ENCODE results near the gene MEGF8.
"Not testable (repeated sequence)": the region's sequence is repeated elsewhere in the genome, so short reads cannot be mapped to it uniquely, and the experiment has no call there.

The MEGF8 gene

GRCh38 chr19:42333975-42334696 is 8.7 kb downstream of the MEGF8 start:
- Histone ChIP-seq H2AFZ (ENCODE audit: low read depth, low read length) (no peak overlapping the region), H3K9me3 (ENCODE audit: insufficient read depth, low read length) (no peaks in the 10 kb centered on the region), H3K27ac (ENCODE audit: low read length) (no peak overlapping the region), H3K4me3 (ENCODE audit: low read length) (no peak overlapping the region), H3K4me2 (ENCODE audit: low read length) (no peak overlapping the region), H3K9ac (ENCODE audit: low read length) (no peak overlapping the region), H4K20me1 (ENCODE audit: insufficient read depth, low read length) (peaks cover 3% of the 10 kb centered on the region), H3K4me1 (ENCODE audit: low read length) (peaks cover 1% of the 10 kb centered on the region), H3K27me3 (ENCODE audit: low read depth, low read length) (no peaks in the 10 kb centered on the region), H3K79me2 (ENCODE audit: low read length) (no peaks in the 10 kb centered on the region), H3K36me3 (replicated peaks; ENCODE audit: low read depth, low read length) (peaks cover 5% of the 10 kb centered on the region)
- TF ChIP-seq, protein P1, sequence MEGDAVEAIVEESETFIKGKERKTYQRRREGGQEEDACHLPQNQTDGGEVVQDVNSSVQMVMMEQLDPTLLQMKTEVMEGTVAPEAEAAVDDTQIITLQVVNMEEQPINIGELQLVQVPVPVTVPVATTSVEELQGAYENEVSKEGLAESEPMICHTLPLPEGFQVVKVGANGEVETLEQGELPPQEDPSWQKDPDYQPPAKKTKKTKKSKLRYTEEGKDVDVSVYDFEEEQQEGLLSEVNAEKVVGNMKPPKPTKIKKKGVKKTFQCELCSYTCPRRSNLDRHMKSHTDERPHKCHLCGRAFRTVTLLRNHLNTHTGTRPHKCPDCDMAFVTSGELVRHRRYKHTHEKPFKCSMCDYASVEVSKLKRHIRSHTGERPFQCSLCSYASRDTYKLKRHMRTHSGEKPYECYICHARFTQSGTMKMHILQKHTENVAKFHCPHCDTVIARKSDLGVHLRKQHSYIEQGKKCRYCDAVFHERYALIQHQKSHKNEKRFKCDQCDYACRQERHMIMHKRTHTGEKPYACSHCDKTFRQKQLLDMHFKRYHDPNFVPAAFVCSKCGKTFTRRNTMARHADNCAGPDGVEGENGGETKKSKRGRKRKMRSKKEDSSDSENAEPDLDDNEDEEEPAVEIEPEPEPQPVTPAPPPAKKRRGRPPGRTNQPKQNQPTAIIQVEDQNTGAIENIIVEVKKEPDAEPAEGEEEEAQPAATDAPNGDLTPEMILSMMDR (IDR thresholded peaks at IDR 0.05; ENCODE audit: low read depth, low read length), result no peak
- TF ChIP-seq EZH2phosphoT487 (IDR thresholded peaks at IDR 0.05; ENCODE audit: low read depth), result no peak

DNA sequence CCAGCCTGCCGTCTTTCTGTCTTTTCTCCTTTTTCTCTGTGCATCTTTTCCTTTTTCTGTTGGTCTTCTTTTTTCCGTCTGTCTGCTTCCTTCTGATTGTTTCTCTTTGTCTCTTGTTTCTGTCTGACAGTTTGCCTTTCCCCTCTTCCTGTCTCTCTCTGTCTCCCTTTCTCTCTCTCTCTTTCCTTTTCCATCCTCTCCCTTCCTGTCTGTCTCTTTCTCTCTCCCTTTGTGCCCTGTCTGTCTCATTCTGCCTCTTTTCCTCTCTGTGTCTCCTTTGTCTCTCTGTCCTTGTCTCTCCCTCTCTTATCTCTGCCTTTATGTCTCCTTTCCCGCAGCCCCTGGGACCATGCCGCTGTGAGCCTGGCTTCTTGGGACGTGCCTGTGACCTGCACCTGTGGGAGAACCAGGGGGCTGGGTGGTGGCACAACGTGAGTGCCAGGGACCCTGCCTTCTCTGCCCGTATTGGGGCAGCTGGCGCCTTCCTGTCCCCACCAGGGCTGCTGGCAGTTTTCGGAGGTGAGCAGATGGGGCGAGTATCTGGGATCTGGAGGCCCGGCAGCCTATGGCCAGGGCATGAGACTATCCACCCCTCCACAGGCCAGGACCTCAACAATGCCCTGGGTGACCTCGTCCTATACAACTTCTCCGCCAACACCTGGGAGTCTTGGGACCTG is 9.4 kb downstream of the MEGF8 start:
- H3K36me3 ChIP-seq (replicated peaks; ENCODE audit: low read depth, low read length), result peaks cover 5% of the 10 kb centered on the region
- H3K4me1 ChIP-seq (ENCODE audit: low read length), result peaks cover 6% of the 10 kb centered on the region
- H3K27me3 ChIP-seq (ENCODE audit: low read depth, low read length), result no peaks in the 10 kb centered on the region
- H3K9me3 ChIP-seq (ENCODE audit: insufficient read depth, low read length), result no peaks in the 10 kb centered on the region
- H2AFZ ChIP-seq (ENCODE audit: low read depth, low read length), result no peak overlapping the region
- H3K4me2 ChIP-seq (ENCODE audit: low read length), result no peak overlapping the region
- H3K27ac ChIP-seq (ENCODE audit: low read length), result no peak overlapping the region
- no peak overlapping the region for H3K4me3 ChIP-seq (ENCODE audit: low read length)
- no peaks in the 10 kb centered on the region for H3K79me2 ChIP-seq (ENCODE audit: low read length)
- TF ChIP-seq EZH2phosphoT487 (IDR thresholded peaks at IDR 0.05; ENCODE audit: low read depth), result no peak
- TF ChIP-seq, protein P1 (IDR thresholded peaks at IDR 0.05; ENCODE audit: low read depth, low read length), result no peak
- no peak overlapping the region for H3K9ac ChIP-seq (ENCODE audit: low read length)
- peaks cover 3% of the 10 kb centered on the region for H4K20me1 ChIP-seq (ENCODE audit: insufficient read depth, low read length)

- no peaks in the 10 kb centered on the region for H3K9me3 ChIP-seq (ENCODE audit: insufficient read depth, low read length)
- no peak overlapping the region for H3K9ac ChIP-seq (ENCODE audit: low read length)
- peaks cover 5% of the 10 kb centered on the region for H3K36me3 ChIP-seq (replicated peaks; ENCODE audit: low read depth, low read length)
- H3K27me3 ChIP-seq (ENCODE audit: low read depth, low read length), result no peaks in the 10 kb centered on the region
- H4K20me1 ChIP-seq (ENCODE audit: insufficient read depth, low read length), result peaks cover 3% of the 10 kb centered on the region
- no peak overlapping the region for H2AFZ ChIP-seq (ENCODE audit: low read depth, low read length)
- no peaks in the 10 kb centered on the region for H3K79me2 ChIP-seq (ENCODE audit: low read length)
- no peak overlapping the region for H3K27ac ChIP-seq (ENCODE audit: low read length)
- no peak overlapping the region for H3K4me2 ChIP-seq (ENCODE audit: low read length)
- peaks cover 6% of the 10 kb centered on the region for H3K4me1 ChIP-seq (ENCODE audit: low read length)
- TF ChIP-seq, protein P1 (IDR thresholded peaks at IDR 0.05; ENCODE audit: low read depth, low read length), result no peak
- H3K4me3 ChIP-seq (ENCODE audit: low read length), result no peak overlapping the region
These were observed 10.0 kb downstream of the MEGF8 start for GRCh38 chr19:42335374-42335936.

DNA sequence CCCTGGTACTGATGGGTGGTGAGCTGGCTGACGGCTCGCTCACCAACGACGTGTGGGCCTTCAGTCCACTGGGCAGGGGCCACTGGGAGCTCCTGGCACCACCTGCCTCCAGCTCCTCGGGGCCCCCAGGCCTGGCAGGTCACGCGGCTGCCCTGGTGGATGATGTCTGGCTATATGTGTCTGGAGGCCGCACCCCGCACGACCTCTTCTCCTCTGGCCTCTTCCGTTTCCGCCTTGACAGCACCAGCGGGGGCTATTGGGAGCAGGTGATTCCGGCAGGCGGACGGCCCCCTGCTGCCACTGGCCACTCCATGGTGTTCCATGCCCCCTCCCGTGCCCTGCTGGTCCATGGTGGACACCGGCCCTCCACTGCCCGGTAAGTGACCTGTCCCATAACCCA is 10.5 kb downstream of the MEGF8 start:
- Histone ChIP-seq H3K79me2 (ENCODE audit: low read length) (no peaks in the 10 kb centered on the region), H2AFZ (ENCODE audit: low read depth, low read length) (no peak overlapping the region), H4K20me1 (ENCODE audit: insufficient read depth, low read length) (peaks cover 3% of the 10 kb centered on the region), H3K27ac (ENCODE audit: low read length) (no peak overlapping the region), H3K4me1 (ENCODE audit: low read length) (peaks cover 6% of the 10 kb centered on the region), H3K27me3 (ENCODE audit: low read depth, low read length) (no peaks in the 10 kb centered on the region), H3K4me2 (ENCODE audit: low read length) (no peak overlapping the region), H3K36me3 (replicated peaks; ENCODE audit: low read depth, low read length) (peaks cover 5% of the 10 kb centered on the region), H3K4me3 (ENCODE audit: low read length) (no peak overlapping the region), H3K9me3 (ENCODE audit: insufficient read depth, low read length) (no peaks in the 10 kb centered on the region), H3K9ac (ENCODE audit: low read length) (no peak overlapping the region)
- TF ChIP-seq, protein P1 (IDR thresholded peaks at IDR 0.05; ENCODE audit: low read depth, low read length), result no peak
- no peak for TF ChIP-seq EZH2phosphoT487 (IDR thresholded peaks at IDR 0.05; ENCODE audit: low read depth)

DNA sequence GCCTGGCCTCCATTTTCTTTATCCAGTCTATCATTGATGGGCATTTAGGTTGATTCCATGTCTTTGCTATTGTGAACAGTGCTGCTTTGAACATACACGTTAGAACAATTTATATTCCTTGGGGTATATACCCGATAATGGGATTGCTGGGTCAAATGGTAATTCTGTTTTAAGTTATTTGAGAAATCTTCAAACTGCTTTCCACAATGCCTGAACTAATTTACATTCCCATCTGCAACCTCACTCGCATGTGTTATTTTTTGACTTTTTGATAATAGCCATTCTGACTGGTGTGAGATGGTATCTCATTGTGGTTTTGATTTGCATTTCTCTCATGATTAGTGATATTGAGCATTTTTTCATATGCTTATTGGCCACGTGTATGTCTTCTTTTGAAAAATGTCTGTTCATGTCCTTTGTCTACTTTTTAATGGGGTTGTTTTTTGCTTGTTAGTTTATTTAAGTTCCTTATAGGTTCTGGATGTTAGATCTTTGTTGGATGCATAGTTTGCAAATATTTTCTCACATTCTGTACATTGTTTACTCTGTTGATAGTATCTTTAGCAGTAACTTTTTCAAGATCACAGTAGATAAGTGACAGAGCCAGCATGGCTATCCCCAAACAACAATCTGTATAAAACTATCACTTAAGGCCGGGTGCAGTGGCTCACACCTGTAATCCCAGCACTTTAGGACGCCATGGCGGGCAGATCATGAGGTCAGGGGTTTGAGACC is 13.9 kb downstream of the MEGF8 start:
- not testable (repeated sequence) for H3K4me1 ChIP-seq (ENCODE audit: low read length); H3K27me3 ChIP-seq (ENCODE audit: low read depth, low read length); H3K27ac ChIP-seq (ENCODE audit: low read length); H3K4me2 ChIP-seq (ENCODE audit: low read length); H3K79me2 ChIP-seq (ENCODE audit: low read length); H3K9ac ChIP-seq (ENCODE audit: low read length); H3K9me3 ChIP-seq (ENCODE audit: insufficient read depth, low read length); H2AFZ ChIP-seq (ENCODE audit: low read depth, low read length); H3K4me3 ChIP-seq (ENCODE audit: low read length); H3K36me3 ChIP-seq (replicated peaks; ENCODE audit: low read depth, low read length); H4K20me1 ChIP-seq (ENCODE audit: insufficient read depth, low read length)
